ENCODE data around the gene KCNQ2.

DNA sequence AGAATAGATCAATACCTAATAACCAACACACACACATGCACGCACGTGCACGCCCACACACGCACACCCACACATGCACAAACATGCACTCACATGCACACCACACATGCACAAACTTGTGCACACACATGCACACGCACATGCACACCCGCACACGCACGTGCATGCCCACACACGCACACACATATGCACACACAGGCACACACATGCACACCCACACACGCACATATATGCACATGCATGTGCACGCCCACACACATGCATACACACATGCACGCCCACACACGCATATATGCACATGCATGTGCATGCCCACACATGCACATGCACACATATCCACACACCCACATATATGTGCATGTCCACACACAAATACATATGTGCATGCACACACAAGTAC is 85.1 kb downstream of the KCNQ2 start:
- TF ChIP-seq POLR2A (IDR thresholded peaks at IDR 0.05), result no peak
- TF ChIP-seq, protein P1, sequence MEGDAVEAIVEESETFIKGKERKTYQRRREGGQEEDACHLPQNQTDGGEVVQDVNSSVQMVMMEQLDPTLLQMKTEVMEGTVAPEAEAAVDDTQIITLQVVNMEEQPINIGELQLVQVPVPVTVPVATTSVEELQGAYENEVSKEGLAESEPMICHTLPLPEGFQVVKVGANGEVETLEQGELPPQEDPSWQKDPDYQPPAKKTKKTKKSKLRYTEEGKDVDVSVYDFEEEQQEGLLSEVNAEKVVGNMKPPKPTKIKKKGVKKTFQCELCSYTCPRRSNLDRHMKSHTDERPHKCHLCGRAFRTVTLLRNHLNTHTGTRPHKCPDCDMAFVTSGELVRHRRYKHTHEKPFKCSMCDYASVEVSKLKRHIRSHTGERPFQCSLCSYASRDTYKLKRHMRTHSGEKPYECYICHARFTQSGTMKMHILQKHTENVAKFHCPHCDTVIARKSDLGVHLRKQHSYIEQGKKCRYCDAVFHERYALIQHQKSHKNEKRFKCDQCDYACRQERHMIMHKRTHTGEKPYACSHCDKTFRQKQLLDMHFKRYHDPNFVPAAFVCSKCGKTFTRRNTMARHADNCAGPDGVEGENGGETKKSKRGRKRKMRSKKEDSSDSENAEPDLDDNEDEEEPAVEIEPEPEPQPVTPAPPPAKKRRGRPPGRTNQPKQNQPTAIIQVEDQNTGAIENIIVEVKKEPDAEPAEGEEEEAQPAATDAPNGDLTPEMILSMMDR (IDR thresholded peaks at IDR 0.05 in 8 of 11, conservative IDR thresholded peaks at IDR 0.05 in 3 of 11), result no peak

All from spleen (tissue), 7 donors.